ENCODE results near the gene RPL29.

Gene RPL29

GRCh38 chr3:51945926-51946705 lies 49.6 kb downstream of the RPL29 start:
- no peak for DNase-seq (ENCODE audit: low read depth)

- no peak for DNase-seq (ENCODE audit: low read depth)
These were observed 50.5 kb downstream of the RPL29 start for GRCh38 chr3:51945031-51945840.

GRCh38 chr3:51944451-51945021 lies 51.2 kb downstream of the RPL29 start:
- DNase-seq (ENCODE audit: low read depth): no peak

All from fibroblast of gingiva (primary cell).